Nephron progenitor cell (in vitro differentiated cells): Measurements from ENCODE around the gene ABHD8.
A peak's percentile ranks its signal among the peaks of the same experiment; 100 is the strongest.

Experiments used
- DNase-seq: peaks from one replicate; pipeline ENCODE4 v3.0.0; 2021
- H3K27ac Mint-ChIP-seq: 2 replicates; pipeline ENCODE4 v1.8.0; 2021; ENCODE audit warnings: mild to moderate bottlenecking, moderate library complexity, mixed read lengths
- H3K27me3 Mint-ChIP-seq: 2 replicates; pipeline ENCODE4 v1.8.0; 2021; ENCODE audit warnings: mild to moderate bottlenecking, low read depth, mixed read lengths; ENCODE audit not compliant: poor library complexity
- H3K36me3 Mint-ChIP-seq: 2 replicates; pipeline ENCODE4 v1.8.0; 2021; ENCODE audit warnings: low read depth, mixed read lengths
- H3K4me1 Mint-ChIP-seq: 2 replicates; pipeline ENCODE4 v1.8.0; 2021; ENCODE audit warnings: mixed read lengths
- H3K4me3 Mint-ChIP-seq: 2 replicates; pipeline ENCODE4 v1.8.0; 2021; ENCODE audit warnings: mild to moderate bottlenecking, moderate library complexity, mixed read lengths
- H3K9me3 Mint-ChIP-seq: 2 replicates; pipeline ENCODE4 v1.8.0; 2021; ENCODE audit warnings: mild to moderate bottlenecking, moderate library complexity, mixed read lengths
- TF ChIP-seq, protein P1 (sequence below): fragments of 200-600 bp; sonication (generic); IDR thresholded peaks from 2 replicates; pipeline ENCODE4 v1.5.0; 2021; ENCODE audit warnings: antibody characterized with exemption

Gene ABHD8

DNA sequence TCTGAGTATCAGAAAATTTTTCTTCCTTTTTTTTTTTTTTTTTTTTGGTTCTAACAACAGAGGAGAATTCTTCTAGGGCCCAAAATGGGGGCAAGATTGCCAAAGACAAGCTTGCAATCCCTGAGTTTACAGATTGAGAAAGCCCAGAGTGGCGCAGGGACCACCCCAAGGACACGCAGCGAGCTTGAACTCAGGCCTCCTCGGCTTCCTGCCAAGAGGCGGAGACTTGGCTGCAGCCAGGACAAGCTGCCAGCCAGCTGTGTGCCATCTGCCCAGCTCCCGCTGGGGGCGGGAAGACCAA, 1.9 kb upstream of the ABHD8 start:
- Mint-ChIP-seq H3K36me3 (peaks cover 8% of the 10 kb centered on the region), H3K27me3 (peaks cover 3% of the 10 kb centered on the region), H3K27ac (peak overlapping the region; percentile 93), H3K4me3 (peak overlapping the region; percentile 86), H3K4me1 (peaks cover 48% of the 10 kb centered on the region), H3K9me3 (no peaks in the 10 kb centered on the region)
- TF ChIP-seq, protein P1, sequence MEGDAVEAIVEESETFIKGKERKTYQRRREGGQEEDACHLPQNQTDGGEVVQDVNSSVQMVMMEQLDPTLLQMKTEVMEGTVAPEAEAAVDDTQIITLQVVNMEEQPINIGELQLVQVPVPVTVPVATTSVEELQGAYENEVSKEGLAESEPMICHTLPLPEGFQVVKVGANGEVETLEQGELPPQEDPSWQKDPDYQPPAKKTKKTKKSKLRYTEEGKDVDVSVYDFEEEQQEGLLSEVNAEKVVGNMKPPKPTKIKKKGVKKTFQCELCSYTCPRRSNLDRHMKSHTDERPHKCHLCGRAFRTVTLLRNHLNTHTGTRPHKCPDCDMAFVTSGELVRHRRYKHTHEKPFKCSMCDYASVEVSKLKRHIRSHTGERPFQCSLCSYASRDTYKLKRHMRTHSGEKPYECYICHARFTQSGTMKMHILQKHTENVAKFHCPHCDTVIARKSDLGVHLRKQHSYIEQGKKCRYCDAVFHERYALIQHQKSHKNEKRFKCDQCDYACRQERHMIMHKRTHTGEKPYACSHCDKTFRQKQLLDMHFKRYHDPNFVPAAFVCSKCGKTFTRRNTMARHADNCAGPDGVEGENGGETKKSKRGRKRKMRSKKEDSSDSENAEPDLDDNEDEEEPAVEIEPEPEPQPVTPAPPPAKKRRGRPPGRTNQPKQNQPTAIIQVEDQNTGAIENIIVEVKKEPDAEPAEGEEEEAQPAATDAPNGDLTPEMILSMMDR, result no peak
- DNase-seq, result no peak

- peak overlapping the region; percentile 93 for H3K27ac Mint-ChIP-seq
- no peak for DNase-seq
- no peaks in the 10 kb centered on the region for H3K9me3 Mint-ChIP-seq
- H3K4me3 Mint-ChIP-seq, result peak overlapping the region; percentile 86
- peaks cover 12% of the 10 kb centered on the region for H3K36me3 Mint-ChIP-seq
- TF ChIP-seq, protein P1, result no peak
- peaks cover 3% of the 10 kb centered on the region for H3K27me3 Mint-ChIP-seq
- H3K4me1 Mint-ChIP-seq, result peaks cover 45% of the 10 kb centered on the region
Observed at GRCh38 chr19:17304386-17305215, 1.4 kb upstream of the ABHD8 start.

GRCh38 chr19:17303940-17304267, 679 bp upstream of the ABHD8 start:
- peaks cover 13% of the 10 kb centered on the region for H3K36me3 Mint-ChIP-seq
- no peak overlapping the region for H3K27ac Mint-ChIP-seq
- peaks cover 3% of the 10 kb centered on the region for H3K27me3 Mint-ChIP-seq
- peaks cover under 1% of the 10 kb centered on the region for H3K9me3 Mint-ChIP-seq
- TF ChIP-seq, protein P1, result no peak
- peak overlapping the region; percentile 74 for H3K4me3 Mint-ChIP-seq
- peaks cover 40% of the 10 kb centered on the region for H3K4me1 Mint-ChIP-seq
- no peak for DNase-seq

- peak overlapping the region; percentile 74 for H3K4me3 Mint-ChIP-seq
- peaks cover 9% of the 10 kb centered on the region for H3K9me3 Mint-ChIP-seq
- H3K4me1 Mint-ChIP-seq, result peaks cover 33% of the 10 kb centered on the region
- peaks cover 3% of the 10 kb centered on the region for H3K27me3 Mint-ChIP-seq
- TF ChIP-seq, protein P1, result no peak
- H3K36me3 Mint-ChIP-seq, result peaks cover 27% of the 10 kb centered on the region
- DNase-seq, result peak; percentile 26
- no peak overlapping the region for H3K27ac Mint-ChIP-seq
Observed at GRCh38 chr19:17302391-17303166, 646 bp downstream of the ABHD8 start.

DNA sequence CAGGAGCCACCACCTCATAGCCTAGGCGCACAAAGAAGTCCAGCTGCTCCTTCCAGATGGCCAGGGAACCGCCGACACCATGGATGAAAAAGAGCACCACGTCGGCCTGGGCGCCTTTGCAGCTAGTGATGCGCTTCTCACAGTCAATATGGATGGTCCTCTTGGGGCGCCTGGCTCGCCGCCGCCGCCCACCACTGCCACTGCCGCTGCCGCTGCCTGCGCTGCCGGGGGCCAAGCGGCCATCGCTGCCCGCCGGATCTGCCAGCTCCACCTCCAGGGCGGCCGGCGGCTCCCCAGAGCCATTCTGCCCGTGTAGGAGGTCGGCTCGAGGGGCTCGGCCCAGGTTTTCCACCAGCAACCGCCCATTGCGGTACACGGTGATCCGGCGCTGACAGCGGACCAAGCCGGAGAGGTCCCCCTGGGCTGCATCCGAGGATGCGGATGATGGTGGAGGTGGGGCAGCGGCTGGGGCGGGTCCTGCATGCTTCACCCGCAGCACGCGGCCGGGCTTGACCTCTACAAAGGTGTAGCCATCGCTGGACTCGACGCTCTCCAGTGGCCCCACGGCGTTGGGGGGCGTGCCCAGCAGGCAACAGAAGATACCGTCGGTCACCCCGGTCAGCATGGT, 2.1 kb downstream of the ABHD8 start:
- H3K9me3 Mint-ChIP-seq, result peaks cover 9% of the 10 kb centered on the region
- peaks cover 3% of the 10 kb centered on the region for H3K27me3 Mint-ChIP-seq
- TF ChIP-seq, protein P1, result no peak
- no peak overlapping the region for H3K27ac Mint-ChIP-seq
- H3K4me1 Mint-ChIP-seq, result peaks cover 24% of the 10 kb centered on the region
- DNase-seq, result no peak
- peak overlapping the region; percentile 74 for H3K4me3 Mint-ChIP-seq
- H3K36me3 Mint-ChIP-seq, result peaks cover 40% of the 10 kb centered on the region
